ENCODE data around the gene USHBP1.

GRCh38 chr19:17311455-17312188, 47.1 kb upstream of the USHBP1 start:
- TF ChIP-seq, protein P1, sequence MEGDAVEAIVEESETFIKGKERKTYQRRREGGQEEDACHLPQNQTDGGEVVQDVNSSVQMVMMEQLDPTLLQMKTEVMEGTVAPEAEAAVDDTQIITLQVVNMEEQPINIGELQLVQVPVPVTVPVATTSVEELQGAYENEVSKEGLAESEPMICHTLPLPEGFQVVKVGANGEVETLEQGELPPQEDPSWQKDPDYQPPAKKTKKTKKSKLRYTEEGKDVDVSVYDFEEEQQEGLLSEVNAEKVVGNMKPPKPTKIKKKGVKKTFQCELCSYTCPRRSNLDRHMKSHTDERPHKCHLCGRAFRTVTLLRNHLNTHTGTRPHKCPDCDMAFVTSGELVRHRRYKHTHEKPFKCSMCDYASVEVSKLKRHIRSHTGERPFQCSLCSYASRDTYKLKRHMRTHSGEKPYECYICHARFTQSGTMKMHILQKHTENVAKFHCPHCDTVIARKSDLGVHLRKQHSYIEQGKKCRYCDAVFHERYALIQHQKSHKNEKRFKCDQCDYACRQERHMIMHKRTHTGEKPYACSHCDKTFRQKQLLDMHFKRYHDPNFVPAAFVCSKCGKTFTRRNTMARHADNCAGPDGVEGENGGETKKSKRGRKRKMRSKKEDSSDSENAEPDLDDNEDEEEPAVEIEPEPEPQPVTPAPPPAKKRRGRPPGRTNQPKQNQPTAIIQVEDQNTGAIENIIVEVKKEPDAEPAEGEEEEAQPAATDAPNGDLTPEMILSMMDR (IDR thresholded peaks at IDR 0.05) = no peak
- no peak for TF ChIP-seq EP300 (IDR thresholded peaks at IDR 0.05)
